SU-DHL-6 (cell line): ENCODE data around the gene TTC38.

Experiments used
- H2AFZ ChIP-seq: fragments of 200-600 bp; sonication (generic); 2 replicates; pipeline ENCODE4 v1.6.1; 2014; ENCODE audit warnings: low read depth, mild to moderate bottlenecking, moderate library complexity, mixed read lengths, antibody characterized with exemption, low read length; ENCODE audit not compliant: severe bottlenecking
- H3F3A ChIP-seq: fragments of 200-600 bp; shearing (Covaris generic); 2 replicates; pipeline ENCODE4 v1.6.0; 2016; ENCODE audit warnings: antibody characterized with exemption, mild to moderate bottlenecking; ENCODE audit not compliant: insufficient read depth
- H3K27ac ChIP-seq: fragments of 200-600 bp; sonication (generic); 2 replicates; pipeline ENCODE4 v1.5.1; 2016; ENCODE audit warnings: low read depth, mild to moderate bottlenecking, low read length, moderate library complexity, mixed read lengths
- H3K27me3 ChIP-seq: fragments of 200-600 bp; sonication (generic), shearing (Covaris generic); 2 replicates; pipeline ENCODE4 v1.6.0; 2014; ENCODE audit warnings: mild to moderate bottlenecking, low read length
- H3K36me3 ChIP-seq: fragments of 200-600 bp; sonication (generic); 2 replicates; pipeline ENCODE4 v1.6.1; 2014; ENCODE audit warnings: mild to moderate bottlenecking, low read length, mixed read lengths
- H3K4me2 ChIP-seq: fragments of 300-600, 200-600 bp; shearing (Covaris generic), sonication (generic); 2 replicates; pipeline ENCODE4 v1.6.0; 2014; ENCODE audit warnings: low read length, low read depth, mild to moderate bottlenecking; ENCODE audit not compliant: poor library complexity, severe bottlenecking
- H3K4me3 ChIP-seq: fragments of 200-600 bp; sonication (generic); 2 replicates; pipeline ENCODE4 v1.5.1; 2014; ENCODE audit warnings: antibody characterized with exemption, low read length, mild to moderate bottlenecking, mixed read lengths; ENCODE audit not compliant: insufficient read depth, poor library complexity, severe bottlenecking
- H3K79me2 ChIP-seq: fragments of 200-600 bp; sonication (generic); 2 replicates; pipeline ENCODE4 v1.6.1; 2014; ENCODE audit warnings: mild to moderate bottlenecking, low read length, moderate library complexity; ENCODE audit not compliant: insufficient read depth
- H3K9ac ChIP-seq: fragments of 200-600 bp; sonication (generic); 2 replicates; pipeline ENCODE4 v1.7.0; 2014; ENCODE audit warnings: mild to moderate bottlenecking, low read length
- H3K9me2 ChIP-seq: fragments of 200-600 bp; sonication (generic); replicated peaks from 2 replicates; pipeline ENCODE4 v1.6.1; 2014; ENCODE audit warnings: low read length; ENCODE audit not compliant: insufficient read depth
- H3K9me3 ChIP-seq: fragments of 200-600 bp; sonication (generic); 2 replicates; pipeline ENCODE4 v1.6.1; 2014; ENCODE audit warnings: low read length, mixed read lengths; ENCODE audit not compliant: insufficient read depth
- H4K20me1 ChIP-seq: fragments of 200-600 bp; sonication (generic); 2 replicates; pipeline ENCODE4 v1.6.1; 2014; ENCODE audit warnings: low read depth, mild to moderate bottlenecking, antibody characterized with exemption, low read length, moderate library complexity, mixed read lengths
- EZH2phosphoT487 ChIP-seq: fragments of 200-600 bp; sonication (generic), shearing (Covaris generic); conservative IDR thresholded peaks from 2 replicates; pipeline ENCODE4 v1.6.1; 2018; ENCODE audit warnings: mild to moderate bottlenecking, antibody characterized with exemption, low read length, moderate library complexity, mixed read lengths
- TF ChIP-seq, protein P1 (sequence below): fragments of 200-600 bp; sonication (generic); IDR thresholded peaks from one replicate; pipeline ENCODE4 v1.5.1; 2017; ENCODE audit warnings: antibody characterized with exemption, mild to moderate bottlenecking, low read length, moderate library complexity; ENCODE audit not compliant: insufficient read depth, poor library complexity, severe bottlenecking

TTC38 gene

DNA sequence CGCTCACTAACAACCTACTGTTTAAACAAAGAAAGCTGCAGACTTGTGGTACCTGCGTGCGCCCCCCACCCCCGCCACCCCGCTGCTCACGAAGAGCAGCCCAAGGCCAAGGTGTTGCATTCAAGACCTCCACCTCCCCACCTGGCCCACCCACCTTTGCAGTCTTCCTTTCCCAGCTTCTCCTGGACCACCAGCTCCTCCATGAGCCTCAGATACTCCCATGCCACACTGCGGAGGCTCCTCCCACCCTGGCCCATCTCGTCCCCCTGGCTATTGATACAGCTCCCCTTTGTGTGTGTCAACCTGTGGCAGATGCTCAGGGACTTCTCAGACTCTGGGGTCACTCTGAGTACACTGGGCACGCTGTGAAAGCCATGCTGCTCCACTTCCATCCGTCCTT lies 21.6 kb upstream of the TTC38 start:
- H3K9ac ChIP-seq: no peak overlapping the region

DNA sequence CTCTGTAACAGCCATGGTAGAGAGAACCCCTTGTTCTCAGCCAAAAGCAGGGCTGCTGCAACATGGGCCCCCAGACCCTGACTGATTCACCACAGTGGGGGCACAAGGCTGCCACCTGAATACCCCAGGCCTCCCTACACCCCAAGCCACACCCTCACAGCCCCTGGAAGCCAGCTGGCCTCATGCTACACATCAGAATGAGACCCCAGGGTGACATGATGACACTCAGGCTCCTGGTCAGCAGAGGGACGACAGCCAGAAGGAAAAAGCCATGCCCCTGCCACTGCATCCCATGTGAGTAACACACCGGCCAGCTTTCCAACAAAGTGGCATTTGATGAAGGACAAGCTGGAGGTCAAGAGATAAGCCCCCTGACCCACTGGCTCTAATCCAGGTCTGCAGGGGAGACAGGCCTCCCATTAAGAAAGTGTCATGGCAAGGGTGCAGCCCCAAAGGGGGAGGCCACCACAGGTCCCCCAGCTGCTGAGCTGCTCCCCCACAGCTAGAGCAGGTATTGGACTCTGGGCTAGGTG lies 20.3 kb upstream of the TTC38 start:
- Histone ChIP-seq H3K79me2 (no peaks in the 10 kb centered on the region; the same call in 1 of the 2 replicates), H3K9ac (no peak overlapping the region), H3K9me2 (no peaks in the 10 kb centered on the region), H2AFZ (no peak overlapping the region), H3K27ac (no peak overlapping the region), H3F3A (0 out of 2 replicates have a peak, but pooled peaks cover 8% of the 10 kb centered on the region), H3K9me3 (no peaks in the 10 kb centered on the region), H3K4me2 (no peak overlapping the region), H4K20me1 (no peaks in the 10 kb centered on the region), H3K36me3 (no peaks in the 10 kb centered on the region), H3K27me3 (no peaks in the 10 kb centered on the region), H3K4me3 (no peak overlapping the region)
- TF ChIP-seq, protein P1, sequence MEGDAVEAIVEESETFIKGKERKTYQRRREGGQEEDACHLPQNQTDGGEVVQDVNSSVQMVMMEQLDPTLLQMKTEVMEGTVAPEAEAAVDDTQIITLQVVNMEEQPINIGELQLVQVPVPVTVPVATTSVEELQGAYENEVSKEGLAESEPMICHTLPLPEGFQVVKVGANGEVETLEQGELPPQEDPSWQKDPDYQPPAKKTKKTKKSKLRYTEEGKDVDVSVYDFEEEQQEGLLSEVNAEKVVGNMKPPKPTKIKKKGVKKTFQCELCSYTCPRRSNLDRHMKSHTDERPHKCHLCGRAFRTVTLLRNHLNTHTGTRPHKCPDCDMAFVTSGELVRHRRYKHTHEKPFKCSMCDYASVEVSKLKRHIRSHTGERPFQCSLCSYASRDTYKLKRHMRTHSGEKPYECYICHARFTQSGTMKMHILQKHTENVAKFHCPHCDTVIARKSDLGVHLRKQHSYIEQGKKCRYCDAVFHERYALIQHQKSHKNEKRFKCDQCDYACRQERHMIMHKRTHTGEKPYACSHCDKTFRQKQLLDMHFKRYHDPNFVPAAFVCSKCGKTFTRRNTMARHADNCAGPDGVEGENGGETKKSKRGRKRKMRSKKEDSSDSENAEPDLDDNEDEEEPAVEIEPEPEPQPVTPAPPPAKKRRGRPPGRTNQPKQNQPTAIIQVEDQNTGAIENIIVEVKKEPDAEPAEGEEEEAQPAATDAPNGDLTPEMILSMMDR: no peak
- TF ChIP-seq EZH2phosphoT487: no peak

More for the DNA sequence above, 21.6 kb upstream of the TTC38 start:
- Histone ChIP-seq H4K20me1 (no peaks in the 10 kb centered on the region), H3K9me3 (no peaks in the 10 kb centered on the region), H3K4me3 (no peak overlapping the region), H3F3A (no peaks in the 10 kb centered on the region), H3K36me3 (no peaks in the 10 kb centered on the region), H3K79me2 (no peaks in the 10 kb centered on the region; the same call in 1 of the 2 replicates), H3K27ac (no peak overlapping the region), H3K9me2 (no peaks in the 10 kb centered on the region), H3K27me3 (no peaks in the 10 kb centered on the region), H2AFZ (no peak overlapping the region), H3K4me2 (no peak overlapping the region)
- no peak for TF ChIP-seq EZH2phosphoT487
- TF ChIP-seq, protein P1: no peak

DNA sequence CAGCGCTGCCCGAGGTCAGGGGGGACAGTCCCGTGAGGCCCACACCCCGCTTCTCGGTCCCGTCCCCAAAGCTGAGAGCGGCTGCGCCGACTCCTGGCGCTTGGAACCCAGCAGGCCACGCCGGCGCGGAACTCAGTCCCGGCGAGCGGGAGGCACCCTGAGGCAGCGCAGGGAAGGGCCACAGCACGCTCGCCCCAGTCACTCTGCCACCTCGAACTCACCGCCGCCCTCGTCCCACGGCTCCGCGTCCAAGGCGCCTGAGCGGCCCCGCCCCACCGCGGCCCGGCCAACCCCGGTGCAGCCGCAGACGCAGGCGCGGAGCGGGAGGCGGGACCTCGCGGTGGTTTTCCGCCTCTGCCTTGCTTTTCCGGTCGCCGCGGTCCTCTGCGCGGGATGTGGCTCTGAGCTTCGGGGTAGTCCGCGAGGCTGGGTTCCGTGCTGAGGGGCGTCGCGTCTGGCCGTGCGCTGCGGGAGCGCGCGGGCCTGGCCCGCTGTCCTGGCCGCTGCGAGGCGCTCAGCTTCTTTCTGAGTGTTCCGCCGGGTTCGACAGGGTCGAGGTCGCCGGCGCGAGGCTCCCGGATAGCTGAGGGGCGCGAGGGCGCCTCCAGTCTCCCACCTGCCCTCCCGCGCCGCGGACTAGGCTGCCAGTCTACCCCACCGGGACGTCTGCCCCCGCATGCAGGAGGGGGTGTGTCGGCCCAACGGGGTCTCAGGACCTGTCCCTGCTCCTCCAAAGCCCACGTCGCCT lies 17.6 kb upstream of the TTC38 start, which contains the start of gene CDPF1:
CDPF1 (minus strand) TSS at position 259 of the 748 bp plus-strand sequence. CDS start 2,009 bp downstream, outside the sequence.
- H3K27ac ChIP-seq: peak within 1 kb of the TSS; percentile 31; the same call in 1 of the 2 replicates
- no peaks in the 10 kb centered on the region for H3K36me3 ChIP-seq
- no peak for TF ChIP-seq EZH2phosphoT487
- TF ChIP-seq, protein P1: no peak
- H3F3A ChIP-seq: 0 out of 2 replicates have a peak, but pooled peaks cover 10% of the 10 kb centered on the region
- H4K20me1 ChIP-seq: no peaks in the 10 kb centered on the region
- H2AFZ ChIP-seq: peak within 1 kb of the TSS; percentile 94
- peak within 1 kb of the TSS; percentile 89 for H3K4me3 ChIP-seq
- no peaks in the 10 kb centered on the region; the same call in 1 of the 2 replicates for H3K79me2 ChIP-seq
- no peaks in the 10 kb centered on the region for H3K9me3 ChIP-seq
- no peaks in the 10 kb centered on the region for H3K27me3 ChIP-seq
- peak within 1 kb of the TSS; percentile 53 for H3K4me2 ChIP-seq
- H3K9ac ChIP-seq: peak within 1 kb of the TSS; percentile 87
- H3K9me2 ChIP-seq: no peaks in the 10 kb centered on the region
